ENCODE data around the gene KANTR.

DNA sequence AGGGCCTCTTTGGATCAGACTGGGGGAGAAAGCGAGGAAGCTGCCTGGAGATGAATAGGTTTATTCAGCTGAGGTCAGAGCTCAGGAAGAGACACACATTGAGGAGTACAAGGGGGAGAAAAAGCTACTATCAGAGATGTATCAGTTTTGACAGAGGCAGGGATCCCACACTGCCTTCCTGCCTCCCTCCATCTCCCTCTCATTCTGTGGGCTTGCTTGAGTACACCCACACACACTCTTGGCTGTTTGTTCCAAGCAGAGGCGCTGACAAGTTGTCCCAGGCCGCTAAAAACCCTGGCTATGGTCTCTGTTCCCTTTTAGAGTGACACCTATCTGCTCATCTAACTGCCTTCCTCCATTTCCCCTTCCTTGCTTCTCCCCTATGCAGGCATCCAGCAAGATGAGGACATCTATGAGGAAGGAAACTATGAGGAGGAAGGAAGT lies 6.5 kb upstream of the KANTR start:
- no peak for TF ChIP-seq CTCF (IDR thresholded peaks at IDR 0.05; ENCODE audit: insufficient read depth, low read depth, low read length)
- no peak for TF ChIP-seq EZH2 (IDR thresholded peaks at IDR 0.05; ENCODE audit: insufficient read depth, low read length)
